ENCODE data around the gene RPTOR.
"Not testable (repeated sequence)": the region's sequence is repeated elsewhere in the genome, so short reads cannot be mapped to it uniquely, and the experiment has no call there.

RPTOR gene

GRCh38 chr17:80747469-80747868, 202.8 kb downstream of the RPTOR start:
- DNase-seq = no peak

- DNase-seq = no peak
These were observed 205.0 kb downstream of the RPTOR start for GRCh38 chr17:80749611-80750010.

- DNase-seq = no peak
These were observed 205.6 kb downstream of the RPTOR start for GRCh38 chr17:80750263-80750662.

GRCh38 chr17:80751070-80751945, 206.7 kb downstream of the RPTOR start:
- peak; percentile 52 for DNase-seq

- DNase-seq = peak; percentile 76
These were observed 207.4 kb downstream of the RPTOR start for GRCh38 chr17:80751946-80752581.

- no peak for DNase-seq
These were observed 209.2 kb downstream of the RPTOR start for GRCh38 chr17:80753685-80754345.

GRCh38 chr17:80754846-80755245, 210.2 kb downstream of the RPTOR start:
- DNase-seq = no peak

- DNase-seq = no peak
These were observed 211.2 kb downstream of the RPTOR start for GRCh38 chr17:80755650-80756405.

- no peak for DNase-seq
These were observed 214.1 kb downstream of the RPTOR start for GRCh38 chr17:80758481-80759376.

- no peak for DNase-seq
These were observed 214.7 kb downstream of the RPTOR start for GRCh38 chr17:80759377-80759673.

- DNase-seq = no peak
These were observed 215.9 kb downstream of the RPTOR start for GRCh38 chr17:80760511-80760911.

- peak; percentile 85 for DNase-seq
These were observed 216.7 kb downstream of the RPTOR start for GRCh38 chr17:80761110-80761871.

GRCh38 chr17:80762076-80762475, 217.4 kb downstream of the RPTOR start:
- no peak for DNase-seq

GRCh38 chr17:80763293-80763867, 218.7 kb downstream of the RPTOR start:
- DNase-seq = no peak

- not testable (repeated sequence) for DNase-seq
These were observed 220.0 kb downstream of the RPTOR start for GRCh38 chr17:80764627-80765145.

- DNase-seq = no peak
These were observed 220.8 kb downstream of the RPTOR start for GRCh38 chr17:80765241-80765961.

GRCh38 chr17:80766290-80766855, 221.7 kb downstream of the RPTOR start:
- no peak for DNase-seq

- DNase-seq = no peak
These were observed 223.8 kb downstream of the RPTOR start for GRCh38 chr17:80768389-80768788.

GRCh38 chr17:80768936-80769335, 224.3 kb downstream of the RPTOR start:
- DNase-seq = no peak
